COLO829 (cell line): ENCODE measurements around the gene FAM168A.
A peak's percentile ranks its signal among the peaks of the same experiment; 100 is the strongest.

Source experiments
- DNase-seq: peaks from one replicate; pipeline ENCODE4 v3.0.0; 2012; ENCODE audit warnings: low spot score

Gene FAM168A

DNA sequence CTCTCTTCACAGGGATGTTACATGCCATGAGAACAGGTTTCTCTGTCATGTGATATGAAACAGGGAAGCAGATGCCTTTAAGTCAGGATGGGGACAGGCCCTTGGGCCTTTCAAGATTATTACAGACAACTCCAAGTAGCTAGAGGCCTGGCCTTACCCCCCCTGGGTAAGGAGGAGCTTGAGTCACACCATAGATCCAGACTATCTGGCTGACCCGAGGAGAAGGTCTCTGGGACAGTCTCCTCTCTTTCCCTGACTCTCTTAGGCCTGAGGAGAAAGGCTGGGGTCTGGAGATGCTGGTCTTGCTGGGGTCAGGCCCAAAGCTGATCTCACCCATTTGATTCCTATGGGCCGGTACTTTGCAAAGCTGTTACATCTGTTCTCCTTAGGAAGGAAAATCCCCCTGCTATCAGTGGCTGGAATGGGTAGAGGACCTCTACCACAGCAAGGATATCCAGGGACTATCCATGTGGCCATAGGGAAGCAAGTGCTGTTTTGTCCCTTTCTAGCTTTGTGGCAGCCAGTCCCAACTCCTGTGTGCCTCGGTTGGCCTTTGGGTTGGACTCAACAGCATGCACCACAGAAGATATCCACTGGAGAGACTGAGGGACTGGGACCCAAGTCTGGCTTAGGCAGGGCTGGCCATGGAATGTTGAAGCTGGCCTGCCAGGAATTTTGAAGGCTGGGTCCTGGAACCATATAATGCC lies 196.5 kb downstream of the FAM168A start:
- no peak for DNase-seq

DNA sequence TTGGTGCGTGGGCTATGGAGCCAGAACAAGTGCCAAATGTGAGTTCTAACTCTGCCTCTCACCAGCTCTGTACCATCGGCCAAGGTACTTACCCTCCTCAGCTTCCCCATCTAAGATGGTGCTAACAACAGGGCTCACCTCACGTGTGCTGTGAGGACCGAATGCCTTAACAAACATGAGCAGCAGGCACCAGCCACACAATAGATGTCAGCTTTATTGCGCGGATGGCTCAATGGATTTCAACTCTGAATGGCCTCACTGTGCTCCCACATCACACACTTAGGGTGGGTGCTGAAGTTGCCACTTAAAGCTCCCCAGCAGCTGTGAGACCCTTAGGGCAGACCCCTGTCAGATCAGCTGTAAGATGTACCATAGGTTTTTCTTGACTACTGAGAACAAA lies 197.6 kb downstream of the FAM168A start:
- DNase-seq, result no peak

DNA sequence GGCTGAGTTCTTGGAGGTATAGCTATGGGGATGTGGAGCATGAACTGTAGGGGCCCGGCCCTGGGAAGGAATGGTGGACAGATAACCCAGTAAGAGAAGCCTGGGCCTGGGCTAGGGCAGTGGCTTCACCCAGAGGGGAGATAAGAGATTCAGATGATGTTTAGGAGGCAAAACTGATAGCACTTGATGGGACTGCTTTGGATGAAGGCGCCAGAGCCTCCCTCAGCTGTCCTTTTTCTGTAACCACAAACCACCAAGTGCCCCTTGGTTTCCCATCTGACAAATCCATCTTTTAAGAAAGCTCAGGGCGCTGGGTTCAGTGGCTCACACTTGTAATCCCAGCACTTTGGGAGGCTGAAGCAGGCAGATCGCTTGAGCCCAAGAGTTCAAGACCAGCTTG lies 198.3 kb downstream of the FAM168A start:
- no peak for DNase-seq

DNA sequence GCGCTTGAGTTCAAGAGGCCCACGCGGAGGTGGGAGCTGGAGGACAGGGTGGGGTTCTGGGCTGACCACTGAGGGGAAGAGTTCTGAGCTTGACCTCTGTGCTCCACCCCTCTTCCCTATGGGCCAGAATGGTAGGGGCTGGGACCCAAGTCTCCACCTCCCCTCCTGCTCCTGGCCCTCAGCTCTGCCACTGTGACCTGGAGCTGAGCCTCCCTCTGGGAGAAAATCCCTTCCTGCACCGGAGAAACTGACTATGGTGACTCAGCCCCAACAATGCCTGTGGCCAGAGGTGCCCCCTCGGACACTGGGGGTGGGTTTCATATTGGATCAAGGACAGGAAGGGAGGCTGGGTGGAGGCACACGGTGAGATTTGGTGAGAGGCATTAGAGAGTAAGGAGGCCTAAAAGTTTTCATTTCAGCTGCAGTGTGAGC lies 198.7 kb downstream of the FAM168A start:
- DNase-seq, result no peak

DNA sequence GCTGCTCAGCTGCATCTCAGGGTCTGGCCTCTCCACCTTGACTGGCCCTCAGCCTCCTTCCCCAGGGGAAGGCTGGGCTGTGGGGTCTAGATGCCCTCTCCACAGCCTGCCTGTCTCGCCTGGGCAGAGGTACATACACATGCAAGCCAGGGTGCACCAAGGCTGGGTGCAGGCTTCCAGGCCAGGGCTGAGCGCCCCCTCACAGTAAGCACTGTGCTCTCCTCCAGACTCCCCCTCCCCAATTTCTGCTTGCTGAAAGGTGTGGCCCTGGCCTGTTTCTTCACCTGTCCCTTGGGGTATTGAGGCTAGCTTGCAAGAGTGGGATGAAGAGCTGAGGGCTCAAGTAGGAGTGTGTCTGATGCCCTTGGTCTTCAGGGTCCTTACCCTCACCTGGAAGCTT lies 199.2 kb downstream of the FAM168A start:
- DNase-seq, result no peak

DNA sequence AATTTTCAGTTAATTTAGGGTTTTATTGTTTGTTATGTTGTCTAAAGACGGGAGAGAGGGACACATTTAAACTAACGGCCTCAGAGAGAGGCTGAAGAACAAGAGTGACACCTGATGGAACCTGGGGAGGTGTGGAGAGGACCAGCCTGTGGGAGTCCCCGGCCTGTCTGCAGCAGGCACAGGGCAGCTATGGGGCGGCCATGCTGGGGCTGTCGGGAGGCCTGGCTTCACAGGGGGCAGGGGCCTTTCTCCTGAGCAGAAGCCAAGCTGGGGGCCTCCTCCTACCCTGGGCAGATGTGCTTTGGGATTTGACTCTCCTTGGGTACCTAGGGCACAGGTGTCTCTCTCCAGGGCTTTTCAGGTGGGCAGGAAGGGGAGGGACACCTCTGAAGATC lies 199.8 kb downstream of the FAM168A start:
- DNase-seq, result no peak

DNA sequence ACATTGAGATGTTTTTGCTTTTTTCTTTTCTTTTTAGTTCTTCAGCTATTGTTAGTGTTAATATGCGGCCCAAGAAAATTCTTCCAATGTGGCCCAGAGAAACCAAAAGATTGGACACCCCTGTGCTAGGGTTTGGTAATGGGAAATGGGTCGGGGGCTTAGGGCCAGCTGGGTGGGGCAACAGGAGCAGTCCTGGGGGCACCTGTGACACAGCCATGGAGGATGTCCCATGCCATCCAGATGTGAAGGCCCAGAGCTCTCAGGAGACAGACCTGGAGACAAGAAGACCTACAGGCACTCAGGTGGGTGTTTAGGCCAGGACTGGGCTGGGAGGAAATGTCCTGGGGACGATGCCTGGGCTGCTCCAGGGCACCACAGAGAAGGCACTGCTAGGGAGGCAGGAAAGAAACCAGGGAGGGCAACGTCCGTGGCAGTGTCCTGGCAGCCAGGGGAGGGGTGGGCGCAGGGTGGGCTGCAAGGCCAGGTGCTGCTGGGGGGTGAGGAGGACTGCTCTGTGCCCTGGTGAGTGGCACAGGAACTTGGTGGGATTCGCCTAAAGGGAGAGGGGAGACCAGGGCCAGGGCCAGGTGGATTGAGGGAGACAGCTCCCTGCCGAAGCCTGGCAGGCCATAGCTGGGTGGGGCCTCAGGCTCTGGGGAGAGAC lies 200.3 kb downstream of the FAM168A start:
- no peak for DNase-seq

DNA sequence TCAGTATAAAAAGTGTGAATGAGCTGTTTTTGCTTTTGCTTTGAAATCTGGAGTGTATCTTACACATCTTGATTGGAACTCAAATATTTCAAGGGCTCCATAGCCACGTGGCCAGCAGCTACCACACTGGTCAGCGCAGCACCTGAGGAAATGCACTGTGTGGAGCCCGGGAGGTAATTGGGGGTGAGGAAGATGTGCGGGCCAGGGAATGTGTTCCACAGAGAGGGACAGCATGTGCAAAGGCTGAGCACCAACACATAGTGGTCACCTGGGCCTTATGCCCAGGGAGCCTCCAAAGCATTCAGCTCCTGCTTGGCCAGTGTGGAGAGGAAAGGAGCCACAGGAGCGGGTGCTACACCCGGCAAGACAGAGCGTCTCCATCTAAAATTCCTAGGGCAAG lies 200.9 kb downstream of the FAM168A start:
- DNase-seq, result no peak

DNA sequence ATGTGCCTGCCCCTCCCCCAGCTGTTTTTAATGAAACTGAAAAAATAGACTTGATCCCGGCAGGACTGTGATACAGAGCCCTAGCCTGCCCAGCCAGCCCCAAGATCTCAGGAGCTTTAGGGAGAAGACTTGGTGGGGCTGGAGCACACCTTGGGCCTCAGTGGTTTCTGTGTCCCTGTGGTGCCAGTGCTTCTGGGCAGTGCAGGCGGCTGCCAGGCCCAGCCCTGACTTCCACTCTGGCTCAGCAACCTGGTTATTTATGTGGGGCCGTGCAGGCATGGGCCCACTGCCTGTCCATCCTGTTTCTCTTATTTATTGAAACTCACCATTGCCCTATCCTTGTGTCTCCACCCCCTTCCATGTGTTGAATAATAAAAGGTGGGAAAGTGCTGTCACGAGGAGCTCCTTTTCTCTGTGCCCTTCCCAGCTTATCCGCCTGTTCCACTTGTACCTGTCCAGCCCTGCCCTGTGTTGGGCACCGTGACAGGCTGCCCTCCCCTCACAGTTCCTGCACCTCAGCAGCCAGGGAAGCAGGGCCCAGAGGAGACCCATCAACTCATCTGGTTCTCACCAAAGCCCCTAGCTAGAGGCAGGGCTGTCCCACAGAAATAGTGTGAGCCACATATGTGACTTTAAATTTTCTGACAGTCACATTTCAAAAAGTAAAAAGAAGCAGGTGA lies 201.5 kb downstream of the FAM168A start:
- DNase-seq, result no peak

DNA sequence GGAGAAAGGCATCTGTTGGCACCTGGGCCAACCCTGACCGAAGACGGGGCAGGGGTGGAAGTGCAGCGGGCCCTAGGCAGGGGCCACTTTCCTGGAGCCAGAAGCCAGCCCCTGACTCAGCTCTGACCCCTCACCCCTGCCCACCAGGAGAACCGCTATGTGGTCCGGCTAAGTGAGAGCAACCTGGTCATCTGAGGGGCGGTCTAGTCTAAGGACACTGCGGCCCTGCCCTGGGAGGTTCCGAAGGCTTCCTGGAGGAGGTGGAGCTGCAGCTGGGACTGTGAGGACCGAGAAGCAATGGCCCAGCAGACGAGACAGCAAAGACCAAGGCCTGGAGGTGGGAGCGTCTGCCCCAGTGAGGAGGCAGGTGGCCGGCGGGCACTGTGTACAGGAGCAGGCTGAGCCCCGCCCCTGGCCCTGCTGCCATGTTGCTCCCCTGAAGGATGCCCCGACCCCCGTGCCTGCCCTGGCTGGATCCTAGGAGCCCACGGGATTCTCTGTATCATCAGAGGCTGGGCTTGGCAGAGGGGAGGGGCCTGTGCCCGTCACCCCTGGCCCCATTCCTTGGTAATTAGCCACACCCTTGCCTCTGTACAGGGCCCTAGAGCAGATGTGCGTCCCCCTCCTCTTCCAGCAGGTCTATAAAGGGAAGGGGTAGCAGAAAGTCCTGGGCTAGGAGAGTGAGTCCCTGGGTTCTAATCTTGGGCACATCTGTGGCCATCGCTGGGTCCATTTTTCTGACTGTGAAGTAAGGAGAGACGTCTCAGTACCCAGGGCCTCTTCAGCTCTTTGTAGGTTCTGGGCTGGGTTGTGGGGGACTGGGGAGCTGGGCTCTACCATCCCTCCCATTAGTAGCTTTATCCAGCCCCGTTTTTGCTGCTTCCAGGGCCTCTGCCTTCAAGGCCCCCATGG lies 202.4 kb downstream of the FAM168A start:
- no peak for DNase-seq

DNA sequence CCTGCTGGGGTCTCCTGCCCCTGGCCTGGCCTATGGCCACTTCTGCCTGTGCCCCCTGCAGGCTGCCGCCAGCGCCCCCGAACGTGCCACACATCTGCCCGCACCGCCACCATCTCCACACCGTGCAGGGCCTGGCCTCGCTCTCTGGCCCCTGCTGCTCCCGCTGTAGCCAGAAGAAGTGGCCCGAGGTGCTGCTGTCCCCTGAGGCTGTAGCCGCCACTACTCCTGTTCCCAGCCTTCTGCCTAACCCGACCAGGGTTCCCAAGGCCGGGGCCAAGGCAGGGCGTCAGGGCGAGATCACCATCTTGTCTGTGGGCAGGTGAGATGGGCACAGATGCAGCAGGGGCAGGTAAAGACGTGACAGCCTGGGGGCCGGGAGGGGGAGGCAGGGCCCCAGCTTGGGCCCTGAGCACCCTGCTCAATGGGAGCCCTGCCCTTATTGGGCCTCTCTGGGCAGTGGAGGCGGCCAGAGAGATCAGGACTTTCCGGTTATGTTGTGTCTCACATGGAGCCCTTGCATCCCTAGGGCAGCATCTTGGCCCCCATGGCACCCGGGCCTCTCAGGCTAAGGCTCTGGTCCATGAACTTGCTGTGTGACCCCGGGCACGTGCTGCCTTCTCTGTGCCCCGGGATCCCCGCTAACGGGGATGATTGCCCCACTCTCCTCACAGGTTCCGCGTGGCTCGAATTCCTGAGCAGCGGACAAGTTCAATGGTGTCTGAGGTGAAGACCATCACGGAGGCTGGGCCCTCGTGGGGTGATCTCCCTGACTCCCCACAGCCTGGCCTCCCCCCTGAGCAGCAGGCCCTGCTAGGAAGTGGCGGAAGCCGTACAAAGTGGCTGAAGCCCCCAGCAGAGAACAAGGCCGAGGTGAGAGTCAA lies 203.3 kb downstream of the FAM168A start:
- no peak for DNase-seq

DNA sequence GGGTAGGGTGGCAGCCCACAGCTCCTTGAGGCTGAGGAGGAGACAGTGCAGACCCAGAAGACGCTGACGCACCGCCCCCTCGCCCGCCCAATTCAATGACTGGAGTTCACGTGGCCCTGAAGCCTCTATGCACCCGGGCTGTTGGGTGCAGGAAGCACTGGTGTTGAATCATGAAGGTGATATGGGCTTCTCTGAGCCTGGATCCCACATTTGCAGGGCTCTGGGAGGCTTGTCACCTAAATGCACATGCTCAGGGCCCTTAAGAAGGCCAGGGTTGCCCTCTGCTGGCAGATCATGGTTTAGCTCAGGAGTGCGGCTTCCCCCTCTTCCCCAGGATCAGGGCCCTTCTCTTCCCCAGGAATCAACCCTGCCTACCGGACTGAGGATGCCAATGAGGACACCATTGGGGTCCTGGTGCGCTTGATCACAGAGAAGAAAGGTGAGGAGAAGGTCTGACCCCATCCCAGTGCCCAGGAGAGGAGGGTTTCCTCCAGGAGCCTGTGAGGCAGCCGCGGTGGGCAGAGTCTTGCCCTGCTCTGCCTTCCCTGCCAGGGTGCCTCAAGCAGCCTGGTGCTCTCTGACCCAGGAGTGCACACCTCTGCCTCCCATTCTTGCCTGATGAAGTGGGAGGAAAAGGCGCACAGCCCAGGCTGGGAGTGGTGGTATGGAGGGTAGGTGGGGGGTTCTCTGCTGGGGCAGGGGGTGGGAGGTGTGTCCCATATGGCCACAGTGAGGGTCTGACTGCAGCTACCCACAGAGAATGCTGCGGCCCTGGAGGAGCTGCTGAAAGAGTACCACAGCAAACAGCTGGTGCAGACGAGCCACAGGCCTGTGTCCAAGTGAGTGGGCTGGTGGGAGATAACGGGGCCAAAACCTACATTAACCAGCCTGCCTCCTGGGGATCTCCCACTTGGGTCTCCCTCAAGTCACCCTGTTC lies 204.2 kb downstream of the FAM168A start:
- peak; percentile 71 for DNase-seq

DNA sequence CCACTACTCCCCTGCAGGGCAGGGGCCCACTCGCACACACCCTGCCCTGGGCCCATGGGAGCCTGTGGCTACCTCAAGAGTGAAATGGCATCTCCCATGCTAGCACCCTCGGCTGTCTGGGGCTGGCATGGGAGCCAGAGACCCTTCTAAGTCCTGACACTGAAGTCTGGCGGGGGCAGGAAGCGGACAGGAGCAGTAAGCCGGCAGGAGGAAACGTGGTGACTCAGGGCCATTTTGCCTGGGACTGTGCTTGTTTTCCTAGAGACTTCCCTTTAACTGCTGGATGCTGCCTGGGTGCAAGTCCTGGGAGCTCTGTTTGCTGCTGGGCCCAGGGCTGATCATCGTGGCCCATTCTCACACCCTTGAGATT lies 204.9 kb downstream of the FAM168A start:
- DNase-seq, result no peak

DNA sequence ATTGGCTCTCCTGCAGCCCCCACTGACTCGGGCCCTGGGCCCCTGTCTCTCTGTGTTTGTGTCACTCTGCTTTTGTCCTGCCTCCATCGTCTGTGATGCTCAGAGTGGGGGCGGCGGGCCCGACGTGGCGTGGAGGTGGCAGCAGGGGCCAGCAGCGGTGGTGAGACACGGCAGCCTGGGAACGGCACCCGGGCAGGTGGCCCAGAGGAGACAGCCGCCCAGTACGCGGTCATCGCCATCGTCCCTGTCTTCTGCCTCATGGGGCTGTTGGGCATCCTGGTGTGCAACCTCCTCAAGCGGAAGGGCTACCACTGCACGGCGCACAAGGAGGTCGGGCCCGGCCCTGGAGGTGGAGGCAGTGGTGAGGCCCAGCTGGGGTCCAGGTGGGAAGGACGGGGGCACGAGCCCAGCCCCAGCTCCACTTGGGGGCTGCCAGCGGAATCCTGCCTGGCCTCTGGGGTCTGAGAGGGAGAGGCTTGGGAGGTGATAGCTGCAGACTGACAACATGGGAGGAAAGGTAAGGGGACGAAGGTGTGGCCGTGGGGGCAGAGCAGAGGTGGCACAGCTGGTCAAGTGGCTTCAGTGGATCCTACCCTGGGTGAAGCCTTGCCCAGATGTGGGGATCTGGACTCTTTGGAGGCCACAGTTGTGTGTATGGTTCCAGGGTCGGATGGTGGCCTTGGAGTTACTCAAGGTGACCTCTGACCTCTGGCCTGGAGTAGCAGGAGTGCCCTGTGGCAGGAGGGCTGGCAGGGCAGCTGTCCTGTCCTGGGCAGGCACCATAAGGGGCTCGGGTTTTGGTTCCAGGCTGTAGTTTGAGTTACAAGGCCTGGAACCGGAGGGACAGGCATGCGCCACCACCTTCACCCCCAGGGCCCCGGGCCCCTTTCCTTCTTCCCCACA lies 205.6 kb downstream of the FAM168A start:
- no peak for DNase-seq

DNA sequence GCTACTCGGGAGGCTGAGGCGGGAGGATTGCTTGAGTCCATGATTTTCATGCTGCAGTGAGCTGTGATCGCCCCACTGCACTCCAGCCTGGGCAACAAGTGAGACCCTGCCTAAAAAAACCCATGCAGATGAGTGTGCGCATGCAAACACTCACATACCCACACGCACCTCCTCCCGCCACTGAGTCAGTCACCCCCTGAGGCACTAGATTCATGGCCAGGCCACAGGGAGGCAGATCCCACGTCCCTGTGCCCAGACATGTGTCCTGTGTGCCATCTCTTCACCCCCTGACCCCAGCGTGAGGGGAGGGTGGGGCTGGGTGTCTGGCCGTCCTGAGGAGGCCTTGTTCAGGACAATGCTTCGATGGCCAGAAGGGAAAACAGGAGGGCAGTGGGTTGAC lies 206.2 kb downstream of the FAM168A start:
- DNase-seq, result no peak

DNA sequence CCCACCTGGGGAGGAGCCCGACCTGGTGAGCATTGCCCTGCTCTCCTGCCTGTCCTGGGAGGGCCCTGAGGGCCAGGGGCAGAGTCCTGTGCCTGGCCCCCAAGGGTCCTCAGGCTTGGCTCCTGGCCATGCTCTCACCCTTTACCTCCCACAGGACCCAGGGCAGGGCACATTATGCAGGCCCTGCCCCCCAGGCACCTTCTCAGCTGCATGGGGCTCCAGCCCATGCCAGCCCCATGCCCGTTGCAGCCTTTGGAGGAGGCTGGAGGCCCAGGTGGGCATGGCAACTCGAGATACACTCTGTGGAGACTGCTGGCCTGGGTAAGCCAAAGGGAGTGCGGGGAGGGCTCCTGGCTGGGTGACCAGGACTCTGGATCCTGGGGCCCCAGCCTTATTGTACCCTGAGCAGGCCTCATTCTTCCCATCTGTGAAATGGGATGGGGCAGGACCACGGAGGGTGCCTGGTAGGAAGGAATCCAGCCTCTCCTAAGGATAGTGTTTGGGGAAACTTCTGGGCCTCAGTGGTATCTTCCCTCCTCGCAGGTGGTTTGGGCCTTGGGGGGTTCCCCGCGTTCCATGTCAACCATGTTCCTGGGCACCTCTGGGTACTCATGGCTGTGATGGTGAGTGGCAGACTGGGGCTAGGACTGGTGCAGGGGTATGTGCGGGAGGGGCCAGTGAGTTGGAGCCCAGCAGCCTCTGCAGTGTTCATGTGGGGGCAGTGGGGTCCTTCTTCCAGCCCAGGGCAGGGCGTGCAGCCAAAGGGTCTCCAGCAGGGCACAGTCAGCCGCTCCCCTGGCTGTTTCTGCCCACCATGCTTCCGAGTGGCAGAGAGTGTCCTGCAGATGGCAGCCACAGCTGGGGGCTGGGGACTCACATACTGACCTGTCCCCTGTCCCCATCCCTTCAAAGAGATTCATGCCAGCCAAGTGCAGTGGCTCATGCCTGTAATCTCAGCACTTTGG lies 207.0 kb downstream of the FAM168A start:
- no peak for DNase-seq

DNA sequence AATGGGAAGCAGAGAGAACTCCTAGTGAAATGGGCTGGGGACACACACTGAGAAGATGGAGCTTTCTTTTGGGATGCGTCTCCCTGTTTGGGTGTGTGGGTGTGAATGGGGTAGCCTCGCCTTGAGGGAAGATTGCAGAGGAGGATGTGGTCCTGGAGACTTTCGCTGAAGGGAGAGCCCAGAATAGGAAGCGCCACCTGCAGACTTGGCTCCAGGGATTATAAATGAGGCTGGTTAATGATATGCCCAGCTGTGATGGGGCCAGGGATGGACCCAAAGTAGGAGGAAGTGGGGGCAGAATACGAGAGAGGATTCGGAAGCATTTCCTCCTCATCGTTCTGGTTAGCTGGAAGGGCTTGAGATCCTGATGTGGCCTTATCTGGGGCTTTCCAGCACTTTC lies 208.0 kb downstream of the FAM168A start:
- DNase-seq, result no peak

DNA sequence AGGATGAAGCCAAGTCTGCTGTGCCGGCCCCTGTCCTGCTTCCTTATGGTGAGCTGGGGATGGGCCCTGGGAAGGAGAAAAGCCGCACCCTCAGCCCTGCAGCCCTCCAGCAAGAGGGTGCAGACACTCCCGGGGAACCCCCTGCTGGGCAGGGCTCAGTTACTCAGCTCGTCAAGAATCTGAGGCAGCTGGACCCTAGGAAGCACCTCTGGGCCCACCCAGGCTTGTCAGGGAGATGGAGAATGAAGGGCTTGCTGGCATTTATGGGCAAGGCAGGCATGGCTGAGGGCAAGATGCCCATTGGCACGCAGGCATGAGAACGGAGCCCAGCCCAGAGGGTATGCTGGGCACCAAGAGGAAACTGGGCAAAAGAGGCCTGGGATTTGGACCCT lies 208.8 kb downstream of the FAM168A start:
- DNase-seq, result no peak
